Measurements from ENCODE around the gene NFYC.
A peak's percentile ranks its signal among the peaks of the same experiment; 100 is the strongest.

The NFYC gene

GRCh38 chr1:40783001-40783905 lies 91.7 kb downstream of the NFYC start, which contains the start of gene KCNQ4:
Gene KCNQ4, plus strand, starts transcription at chr1:40783787. Its CDS starts 307 bp downstream, at chr1:40784094.
- peak; percentile 32 to 33 for DNase-seq

GRCh38 chr1:40784141-40784770 lies 92.8 kb downstream of the NFYC start:
- DNase-seq = no peak

DNA sequence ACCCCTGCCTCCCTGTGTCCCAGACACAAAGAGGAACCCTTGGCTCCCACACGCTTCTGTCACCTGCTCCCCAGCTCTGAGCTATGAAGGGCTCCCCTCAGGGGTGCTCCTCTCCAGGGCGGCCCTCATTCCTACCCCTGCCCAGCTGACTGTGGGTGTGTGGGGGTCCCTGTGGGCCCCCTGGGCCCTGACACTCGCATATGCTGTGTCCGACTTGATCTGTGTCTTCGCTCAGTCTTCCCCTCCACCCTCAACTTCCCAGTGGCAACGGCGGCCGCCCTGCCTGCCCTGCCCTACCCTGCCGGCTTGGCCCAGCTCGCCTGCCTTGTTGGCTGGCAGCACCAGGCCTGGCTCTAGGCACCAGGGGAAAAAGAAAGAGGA lies 93.3 kb downstream of the NFYC start:
- DNase-seq = no peak

DNA sequence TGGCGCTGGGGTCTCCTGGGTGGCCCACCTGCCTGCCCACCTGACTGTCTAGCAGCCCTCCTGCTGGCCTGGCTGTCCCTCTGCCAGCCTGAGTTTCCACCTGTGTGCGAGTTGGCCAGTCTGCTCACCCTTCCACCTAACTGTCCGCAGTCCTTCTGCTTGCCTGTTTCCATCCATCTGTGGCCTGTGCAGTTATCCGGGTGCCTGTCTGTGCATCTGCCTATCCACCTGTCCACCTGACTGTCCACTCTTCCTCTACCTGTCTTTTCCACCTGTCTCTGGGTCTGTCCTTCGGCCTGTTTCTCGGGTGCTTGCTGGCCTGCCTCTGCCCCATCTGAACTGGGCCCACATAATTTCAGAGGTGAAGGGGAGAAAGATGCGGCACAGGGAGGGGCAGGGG lies 93.9 kb downstream of the NFYC start:
- DNase-seq = no peak

DNA sequence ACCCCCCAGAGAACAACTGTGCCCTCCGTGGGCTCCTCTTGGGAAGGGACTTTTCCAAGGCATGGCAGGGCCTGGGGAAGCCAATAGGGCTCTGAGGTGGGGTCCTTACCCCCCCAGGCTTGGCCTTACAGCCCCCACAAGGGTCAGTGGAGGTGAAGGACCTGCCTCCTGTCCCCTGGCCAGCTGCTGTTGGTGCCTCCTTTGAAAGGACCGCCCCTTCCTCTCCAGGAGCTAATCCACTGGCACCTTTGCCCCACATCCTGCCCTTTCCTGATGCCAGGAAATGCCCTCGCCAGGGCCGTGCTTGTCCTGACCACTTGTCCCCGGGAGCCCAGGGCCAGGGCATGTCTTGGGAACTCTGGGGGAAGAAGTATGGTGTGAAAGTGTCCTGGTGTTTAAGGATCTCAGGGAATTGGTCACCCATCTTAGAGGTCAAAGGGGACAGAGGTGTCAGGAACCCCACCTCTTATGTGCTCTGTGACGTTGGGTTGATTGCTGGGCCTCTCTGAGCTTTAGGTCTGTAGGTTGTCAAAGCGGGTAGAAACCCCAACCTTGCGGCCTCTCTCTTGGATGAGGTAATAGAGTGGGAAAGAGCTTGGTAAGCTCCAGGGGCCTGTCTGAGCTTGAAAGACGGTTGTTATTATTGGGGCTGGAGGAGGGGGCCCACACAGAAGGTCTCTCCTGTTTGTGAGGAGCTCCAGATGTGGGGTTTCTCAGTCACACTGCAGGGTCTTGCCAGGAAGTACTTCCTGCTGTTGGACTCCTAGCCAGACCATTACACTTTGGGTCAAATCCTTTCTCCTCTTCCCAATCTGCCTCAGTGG lies 94.9 kb downstream of the NFYC start:
- DNase-seq = no peak

DNA sequence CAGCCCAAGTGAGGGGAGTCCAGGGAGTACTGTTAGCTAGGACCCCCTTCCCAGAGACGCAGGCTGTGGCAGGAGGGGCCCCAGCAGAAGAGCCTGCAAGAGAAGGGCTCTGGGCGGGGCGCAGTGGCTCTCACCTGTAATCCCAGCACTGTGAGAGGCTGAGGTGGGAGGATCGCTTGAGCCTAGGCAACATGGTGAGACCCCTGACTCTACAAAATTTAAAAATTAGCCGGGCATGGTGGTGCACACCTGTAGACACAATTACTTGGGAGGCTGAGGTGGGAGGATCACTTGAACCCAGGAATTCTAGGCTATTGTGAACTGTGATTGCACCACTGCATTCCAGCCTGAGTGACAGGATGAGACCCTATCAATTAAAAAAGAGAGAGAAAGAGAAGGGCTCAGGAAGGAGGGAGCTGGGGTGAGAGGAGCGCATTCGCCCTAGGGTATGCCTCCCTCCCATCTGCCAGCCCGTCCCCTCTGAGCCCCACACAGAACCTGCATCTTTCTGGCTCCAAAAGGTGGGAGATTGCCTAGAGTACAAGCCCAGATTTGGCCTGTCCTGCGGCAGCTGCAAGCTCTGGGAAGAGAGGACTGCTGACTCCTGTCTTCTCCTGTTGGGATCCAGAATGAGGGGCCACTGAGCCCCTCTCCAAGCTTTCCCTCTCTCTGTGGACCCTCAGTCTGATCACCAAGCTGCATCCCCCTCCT lies 95.6 kb downstream of the NFYC start:
- DNase-seq = no peak

DNA sequence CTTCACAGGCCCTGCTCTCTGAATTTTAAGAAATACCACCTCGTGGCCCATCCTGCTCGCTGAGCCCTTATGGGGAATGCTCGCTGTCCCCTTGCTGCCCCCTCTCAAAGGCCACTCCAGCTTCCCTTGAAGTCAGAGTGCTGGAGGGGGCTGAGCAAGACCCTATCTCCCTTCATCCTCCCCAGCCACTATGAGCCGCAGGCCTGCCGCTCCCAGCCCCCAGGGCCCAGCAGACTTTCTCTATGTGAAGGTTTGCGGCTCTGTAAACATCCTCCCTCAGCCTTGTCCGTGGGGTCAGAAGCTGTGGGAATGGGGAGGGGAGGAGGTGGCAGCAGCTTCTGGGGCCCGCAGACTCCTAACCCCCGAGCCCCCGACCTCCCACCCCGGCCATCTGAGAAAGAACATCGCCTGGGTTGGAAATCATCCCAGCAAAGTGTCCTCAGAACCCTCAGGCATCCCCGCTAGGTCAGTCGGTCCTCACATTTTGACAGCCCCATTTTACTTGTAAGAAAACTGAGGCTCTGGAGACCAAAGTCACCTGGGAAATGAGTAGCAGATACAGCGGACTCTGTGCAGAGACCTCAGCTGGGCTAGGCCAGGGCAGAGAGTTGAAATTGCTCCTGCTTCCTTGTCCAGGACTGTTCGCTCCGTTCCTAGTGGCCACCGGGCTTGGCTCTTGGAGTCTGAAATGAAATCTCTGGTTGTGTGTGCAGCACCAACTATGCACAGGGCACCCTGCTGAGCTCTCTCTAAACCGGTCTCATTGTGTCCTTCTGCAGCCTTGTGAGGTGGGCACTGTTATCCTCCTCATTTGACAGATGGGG lies 96.4 kb downstream of the NFYC start:
- no peak for DNase-seq

DNA sequence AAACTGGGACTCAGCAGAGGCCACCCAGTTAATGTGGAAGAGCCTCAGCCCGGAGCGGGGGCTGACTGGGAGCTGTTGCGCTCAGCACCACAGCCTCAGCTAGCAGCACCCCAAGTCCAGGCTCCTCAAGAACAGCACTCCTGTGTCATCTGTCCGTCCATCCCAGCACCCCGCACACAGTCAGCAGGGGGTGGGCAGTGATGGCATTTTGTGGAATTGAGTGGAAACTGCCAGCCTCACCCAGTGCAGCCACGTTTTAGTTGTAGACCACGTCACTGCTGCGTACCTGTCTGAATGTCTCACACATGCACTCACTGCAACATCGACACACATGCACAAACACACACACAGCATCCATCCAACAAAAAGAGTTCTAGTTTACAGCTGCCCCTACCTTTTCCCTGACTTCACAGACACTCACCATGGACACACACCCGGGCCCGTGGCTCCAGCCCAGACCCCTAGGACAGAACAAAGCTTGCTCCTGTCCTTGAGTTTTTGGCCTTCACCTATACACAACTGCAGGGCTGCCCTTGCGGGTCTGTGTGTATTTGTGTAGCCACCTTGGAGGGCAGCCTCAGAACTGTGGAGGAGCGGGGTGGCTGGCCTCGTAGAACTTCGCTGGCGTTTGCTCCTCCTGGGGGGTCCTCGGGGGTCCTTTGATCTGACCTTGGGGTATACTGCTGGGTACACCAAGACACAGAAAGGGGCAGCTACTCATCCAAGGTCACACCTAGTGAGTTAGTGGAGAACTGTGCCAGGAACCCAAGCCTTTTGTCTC lies 97.2 kb downstream of the NFYC start:
- DNase-seq = no peak

- no peak for DNase-seq
Observed at GRCh38 chr1:40789342-40789598, 97.8 kb downstream of the NFYC start.

GRCh38 chr1:40789661-40790430 lies 98.3 kb downstream of the NFYC start:
- DNase-seq = no peak

- DNase-seq = no peak
Observed at GRCh38 chr1:40792036-40792435, 100.5 kb downstream of the NFYC start.

DNA sequence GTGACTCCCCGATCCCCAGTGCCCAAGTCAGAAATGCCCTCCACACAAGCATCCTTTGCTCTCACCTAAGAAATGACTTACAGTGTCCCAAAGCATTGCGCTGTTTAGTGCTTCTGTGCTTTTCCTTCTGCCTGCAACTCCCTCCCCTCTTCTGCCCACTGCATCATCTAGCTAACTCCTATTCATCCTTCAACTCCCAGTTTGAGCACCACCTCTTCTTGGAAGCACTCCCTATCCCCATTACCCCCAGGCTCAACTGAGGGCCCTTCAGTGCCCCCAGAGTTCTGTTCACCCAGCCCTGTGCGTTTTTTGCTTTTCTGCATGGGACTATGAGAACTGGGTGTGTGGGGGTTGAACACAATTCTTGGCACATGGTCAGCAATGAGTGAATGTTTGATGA lies 102.1 kb downstream of the NFYC start:
- DNase-seq = no peak

DNA sequence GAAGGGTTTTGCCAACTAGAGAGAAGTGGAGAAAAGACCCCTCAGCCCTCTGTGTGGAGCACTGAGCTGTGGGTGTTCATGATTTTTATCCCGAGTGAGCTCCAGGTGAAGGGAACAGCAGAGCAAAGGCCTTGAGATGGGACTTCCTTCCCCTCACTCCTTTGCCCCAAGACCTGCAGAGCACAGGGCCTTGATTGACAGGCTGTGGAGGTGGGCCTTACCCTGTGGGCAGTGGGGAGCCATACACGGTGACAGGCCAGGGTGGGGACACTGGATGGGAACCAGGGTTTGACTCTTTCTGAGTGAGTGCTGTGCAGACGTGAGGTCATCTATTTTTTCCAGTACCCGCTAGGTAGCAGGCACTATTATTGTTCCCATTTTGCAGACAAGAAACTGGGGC lies 102.5 kb downstream of the NFYC start:
- DNase-seq = no peak

GRCh38 chr1:40794974-40795715 lies 103.6 kb downstream of the NFYC start:
- no peak for DNase-seq

- DNase-seq = no peak
Observed at GRCh38 chr1:40795811-40796586, 104.5 kb downstream of the NFYC start.

DNA sequence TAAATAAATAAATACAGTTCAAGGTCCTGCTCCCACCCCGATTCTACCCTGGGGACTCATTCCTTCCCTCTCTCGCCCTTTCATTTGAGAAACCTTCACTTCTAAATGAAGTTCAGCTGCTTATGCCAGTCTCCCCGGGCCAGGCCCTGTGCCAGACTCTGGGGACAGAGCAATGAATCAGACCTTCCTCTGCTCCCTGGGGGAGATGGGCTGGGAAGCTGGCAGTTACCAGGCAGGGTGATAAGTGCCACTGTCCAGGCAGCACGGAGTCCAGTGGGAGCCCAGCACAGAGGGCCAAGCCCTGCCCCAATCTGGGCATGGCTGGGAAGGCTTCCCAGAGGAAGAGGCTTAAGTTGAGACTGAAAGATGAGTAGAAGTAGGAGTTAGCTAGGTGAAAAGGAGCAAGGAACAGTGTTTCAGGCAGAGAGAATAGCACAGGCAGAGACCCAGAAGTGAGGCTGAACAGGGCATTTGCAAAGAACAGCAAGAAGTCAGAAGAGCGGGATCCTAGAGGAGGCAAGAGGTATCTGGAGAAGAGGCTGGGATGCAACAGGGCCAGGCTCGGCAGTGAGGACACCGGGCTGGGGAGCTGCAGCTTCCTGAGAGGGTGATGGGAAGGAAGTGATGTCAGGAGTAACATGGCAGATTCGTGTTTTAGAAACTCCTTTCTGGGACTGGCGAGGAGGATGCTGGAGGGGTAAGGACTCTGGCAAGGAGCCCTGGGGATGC lies 105.6 kb downstream of the NFYC start:
- no peak for DNase-seq

GRCh38 chr1:40797668-40798010 lies 106.1 kb downstream of the NFYC start:
- DNase-seq = no peak

All from activated CD4-positive, alpha-beta T cell treated with anti-CD3 and anti-CD28 coated beads for 4 hours (primary cell).